ENCODE data around the gene CNGA1.
A peak's percentile ranks its signal among the peaks of the same experiment; 100 is the strongest.
"Not testable (repeated sequence)": the region's sequence is repeated elsewhere in the genome, so short reads cannot be mapped to it uniquely, and the experiment has no call there.

CNGA1 gene

DNA sequence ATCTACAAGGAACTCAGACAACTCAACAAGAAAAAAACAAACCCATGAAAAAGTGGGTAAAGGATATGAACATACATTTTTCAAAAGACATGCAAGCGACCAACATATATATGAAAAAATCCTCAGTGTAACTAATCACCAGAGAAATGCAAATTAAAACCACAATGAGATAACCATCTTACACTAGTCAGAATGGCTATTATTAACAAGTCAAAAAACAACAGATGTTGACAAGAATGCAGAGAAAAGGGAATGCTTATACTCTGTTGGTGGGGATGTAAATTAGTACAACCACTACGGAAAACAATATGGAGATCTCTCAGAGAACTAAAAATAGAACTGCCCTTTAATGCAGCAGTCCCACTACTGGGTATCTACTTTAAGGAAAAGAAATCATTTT is 12.2 kb upstream of the CNGA1 start:
- no peak for DNase-seq

DNA sequence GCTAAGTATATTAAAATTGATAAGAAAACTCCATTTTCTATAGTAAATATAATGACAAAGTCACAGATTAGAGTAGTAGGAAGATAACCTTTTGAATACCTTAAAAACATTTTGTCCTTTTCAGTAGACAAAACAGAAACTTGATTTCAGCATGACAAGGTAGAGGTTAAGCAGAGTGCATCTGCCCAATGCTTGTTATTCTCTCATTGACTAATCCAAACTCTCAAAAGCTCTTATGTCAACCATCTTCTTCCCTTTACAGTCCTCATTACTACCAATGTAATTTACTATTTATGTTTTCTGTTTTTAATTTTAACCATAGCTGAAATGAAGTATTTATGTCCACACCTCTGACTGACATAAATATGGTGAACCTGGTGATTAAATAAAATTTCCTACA is 11.2 kb upstream of the CNGA1 start:
- no peak for DNase-seq

DNA sequence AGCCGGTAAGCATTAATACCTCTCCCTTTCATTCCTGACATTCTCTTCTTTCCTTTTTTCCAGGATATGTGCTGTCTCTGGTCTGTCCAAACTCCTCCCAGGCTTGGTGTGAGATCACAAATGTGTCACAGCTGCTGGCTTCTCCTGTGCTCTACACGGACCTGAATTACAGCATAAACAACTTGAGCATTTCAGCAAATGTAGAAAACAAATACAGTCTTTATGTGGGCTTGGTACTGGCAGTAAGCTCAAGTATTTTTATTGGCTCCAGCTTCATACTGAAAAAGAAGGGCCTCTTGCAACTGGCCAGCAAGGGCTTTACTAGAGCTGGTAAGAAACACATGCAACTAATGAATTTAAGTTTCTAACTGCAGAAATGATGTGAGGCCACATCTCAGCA is 8.5 kb upstream of the CNGA1 start:
- DNase-seq = no peak

DNA sequence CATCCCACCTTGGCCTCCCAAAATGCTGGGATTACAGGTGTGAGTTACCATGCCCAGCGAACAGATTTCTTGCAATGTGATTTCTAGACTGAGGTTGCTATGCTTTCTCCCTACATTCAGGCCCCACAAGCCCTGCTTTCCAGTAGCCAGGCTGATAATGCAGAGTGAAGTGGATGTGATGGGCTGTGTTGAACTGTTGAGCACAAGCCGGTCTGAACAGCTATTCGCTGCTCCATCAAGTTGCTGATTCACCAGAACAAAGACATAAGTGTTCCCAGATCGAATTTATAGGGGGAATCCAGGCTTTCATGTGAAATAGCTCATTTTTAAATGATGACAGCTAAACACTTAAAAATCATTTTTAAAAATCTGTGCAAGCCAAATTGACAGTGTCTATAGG is 8.0 kb upstream of the CNGA1 start:
- DNase-seq = no peak

DNA sequence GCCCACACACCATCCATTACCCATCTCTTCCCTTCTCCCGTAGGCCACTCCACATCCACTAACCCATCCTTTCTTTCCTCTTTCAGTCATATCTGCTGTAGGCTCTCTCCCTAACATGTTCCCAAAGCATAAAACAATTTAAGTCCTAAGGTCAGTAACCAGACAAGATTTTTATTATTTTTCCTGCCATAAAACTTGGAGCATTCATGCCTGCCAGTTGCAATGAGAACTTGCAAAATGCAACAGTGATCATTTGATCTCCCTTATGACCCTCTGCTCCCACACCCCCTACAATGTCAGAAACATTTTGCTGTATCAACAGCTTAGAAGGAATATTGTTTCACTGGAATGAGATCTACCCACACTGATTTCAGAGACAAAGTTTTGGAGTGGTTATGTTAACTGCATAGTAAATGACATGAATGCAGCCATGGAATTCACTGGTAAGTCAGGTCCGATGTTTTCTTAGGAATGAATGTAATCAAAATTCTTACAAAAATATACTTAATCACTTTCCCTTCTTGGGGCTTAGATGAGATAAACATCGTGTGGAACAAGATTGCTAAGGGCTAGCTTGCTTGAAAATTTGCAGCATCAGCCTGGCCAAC is 5.8 kb upstream of the CNGA1 start:
- DNase-seq = no peak

DNA sequence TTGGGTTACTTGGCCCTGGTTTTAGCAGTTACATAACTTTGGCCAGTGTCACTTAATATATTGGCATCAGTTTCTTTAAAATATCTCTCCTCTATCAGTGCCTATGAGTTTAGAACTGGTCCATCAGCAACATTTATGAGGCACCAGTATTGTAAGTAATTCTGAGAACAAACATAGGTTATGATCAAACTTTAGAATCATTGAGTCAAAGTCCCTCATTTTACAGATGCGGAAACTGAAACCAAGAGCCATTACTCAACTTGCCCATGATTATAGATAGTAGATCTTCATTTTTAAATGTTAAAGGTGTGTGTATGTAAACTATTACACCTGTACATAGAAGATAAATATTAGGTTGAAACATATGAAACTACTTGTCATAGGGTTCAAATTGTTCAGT is 4.6 kb upstream of the CNGA1 start:
- DNase-seq = no peak

DNA sequence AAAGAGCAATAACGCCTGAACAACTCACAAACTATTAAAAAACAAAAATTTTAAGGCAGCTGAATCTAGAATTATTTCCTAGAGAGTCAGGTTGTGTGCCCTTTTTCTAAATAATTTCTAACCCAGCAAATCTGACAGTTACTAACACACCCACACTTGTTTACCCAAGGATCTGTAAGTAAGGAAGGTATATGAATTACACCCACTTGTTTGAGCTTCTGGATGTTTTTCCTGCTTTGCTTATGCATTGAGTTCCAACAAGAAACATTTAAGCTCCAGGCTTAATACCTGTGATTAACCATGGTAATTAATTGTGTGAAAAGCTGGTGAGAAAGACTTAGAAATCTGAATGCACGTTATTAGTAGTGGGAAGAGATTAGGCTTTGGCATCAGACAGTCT is 1.6 kb upstream of the CNGA1 start:
- DNase-seq = no peak

DNA sequence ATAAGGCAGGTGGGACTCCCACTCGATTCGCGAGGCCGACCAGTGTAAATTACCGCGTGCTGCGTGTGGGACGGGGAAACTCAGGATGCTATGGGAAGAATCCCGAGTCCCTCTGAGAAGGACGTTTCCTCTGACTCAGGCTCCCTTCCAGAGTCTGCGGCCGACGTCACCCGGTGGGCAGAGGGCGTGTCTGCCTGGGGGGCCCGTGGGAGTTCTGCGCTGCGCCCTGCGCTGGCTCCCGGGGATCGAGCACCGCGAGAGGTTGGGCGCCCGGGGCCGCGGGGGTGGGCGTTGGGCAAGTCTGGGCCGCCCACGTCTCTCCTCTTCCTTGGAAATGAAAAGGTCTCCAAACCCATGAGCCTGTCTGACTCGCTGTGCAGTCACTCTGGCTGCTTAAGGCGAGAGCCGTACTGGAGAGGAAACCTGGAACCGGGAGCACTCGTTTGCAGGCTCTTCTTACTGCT is 659 bp upstream of the CNGA1 start:
- no peak for DNase-seq

DNA sequence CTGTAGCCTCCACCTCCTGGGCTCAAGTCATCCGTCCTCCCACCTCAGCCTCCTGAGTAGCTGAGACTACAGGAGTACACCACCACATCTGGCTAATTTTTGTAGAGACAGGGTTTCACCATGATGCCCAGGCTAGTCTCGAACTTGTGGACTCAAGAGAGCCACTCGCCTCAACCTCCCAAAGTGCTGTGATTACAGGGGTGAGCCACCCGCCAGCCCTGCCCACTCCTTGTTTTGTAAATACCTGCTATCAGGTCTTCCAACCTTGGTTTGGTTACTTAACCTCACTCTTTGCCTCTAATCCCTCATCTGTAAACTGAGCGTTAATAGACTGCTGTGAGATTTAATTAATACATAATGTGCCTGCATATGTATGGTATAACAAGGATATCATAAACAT is 803 bp downstream of the CNGA1 start:
- no peak for DNase-seq

DNA sequence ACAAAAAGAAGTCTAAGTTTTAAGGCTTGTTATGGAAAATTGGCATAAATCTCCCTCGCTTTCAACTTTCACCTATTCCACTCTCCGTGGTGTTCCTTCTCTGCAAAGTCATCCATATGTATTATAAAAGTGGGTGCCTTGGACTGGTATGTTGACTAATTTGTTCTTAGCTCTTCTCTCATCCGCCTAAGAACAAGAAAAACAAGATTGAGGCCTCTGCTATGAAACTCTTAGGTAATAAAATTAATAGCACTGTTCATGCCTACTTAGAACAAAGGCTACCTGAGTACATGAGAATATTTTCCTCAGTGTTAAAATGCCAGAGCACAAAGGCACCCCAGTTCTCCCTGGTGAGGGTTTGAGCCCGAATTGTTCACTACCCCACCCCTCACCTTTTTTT is 1.3 kb downstream of the CNGA1 start:
- no peak for DNase-seq

DNA sequence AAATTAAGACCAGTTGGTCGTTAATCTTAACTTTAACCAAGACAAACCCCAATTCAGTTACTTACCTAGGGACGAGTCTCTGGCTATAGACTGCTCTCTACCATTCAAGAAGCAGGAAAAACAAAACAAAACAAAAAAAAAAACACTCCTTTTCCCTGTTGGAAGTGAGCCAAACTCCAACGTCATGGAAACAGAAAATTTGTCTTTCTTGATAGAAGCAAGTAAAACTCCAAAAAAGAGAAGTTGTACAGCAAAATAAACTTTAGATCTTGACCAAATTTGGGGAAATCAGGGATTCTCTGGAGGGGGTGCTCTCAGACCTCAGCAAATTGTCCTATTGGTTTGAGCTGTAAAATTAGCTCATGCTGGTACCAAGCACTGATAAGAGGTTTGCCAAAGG is 3.7 kb downstream of the CNGA1 start:
- no peak for DNase-seq

DNA sequence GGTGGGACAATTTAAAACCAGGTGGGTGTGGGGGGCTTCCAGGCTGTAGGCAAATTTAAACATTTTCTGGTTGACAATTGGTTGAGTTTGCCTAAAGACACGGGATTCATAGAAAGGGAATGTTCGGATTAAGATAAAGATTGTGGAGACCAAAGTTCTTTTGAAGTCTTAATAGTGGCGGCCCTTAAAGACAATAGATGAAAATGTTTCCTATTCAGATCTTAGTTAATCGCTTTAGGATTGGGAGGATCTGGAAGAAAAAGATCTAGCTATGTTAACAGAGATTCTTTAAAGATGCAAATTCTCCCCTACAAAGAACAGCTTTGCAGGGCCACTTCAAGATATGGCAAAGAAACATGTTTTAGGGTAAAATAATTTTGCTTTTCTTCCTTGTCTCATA is 4.8 kb downstream of the CNGA1 start:
- no peak for DNase-seq

DNA sequence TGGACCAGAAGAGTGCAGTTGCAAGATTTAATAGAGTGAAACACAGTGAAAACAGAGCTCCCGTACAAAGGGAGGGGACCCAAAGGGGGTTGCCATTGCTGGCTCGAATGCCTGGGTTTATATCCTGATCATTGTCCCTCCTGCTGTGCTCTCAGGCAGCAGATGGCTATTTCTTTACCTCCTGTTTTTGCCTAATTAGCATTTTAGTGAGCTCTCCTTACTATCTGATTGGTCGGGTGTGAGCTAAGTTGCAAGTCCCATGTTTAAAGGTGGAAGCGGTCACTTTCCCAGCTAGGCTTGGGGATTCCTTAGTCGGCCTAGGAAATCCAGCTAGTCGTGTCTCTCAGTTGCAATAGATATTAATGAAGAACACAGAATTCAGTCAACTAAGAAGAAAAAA is 5.6 kb downstream of the CNGA1 start:
- DNase-seq = not testable (repeated sequence)

DNA sequence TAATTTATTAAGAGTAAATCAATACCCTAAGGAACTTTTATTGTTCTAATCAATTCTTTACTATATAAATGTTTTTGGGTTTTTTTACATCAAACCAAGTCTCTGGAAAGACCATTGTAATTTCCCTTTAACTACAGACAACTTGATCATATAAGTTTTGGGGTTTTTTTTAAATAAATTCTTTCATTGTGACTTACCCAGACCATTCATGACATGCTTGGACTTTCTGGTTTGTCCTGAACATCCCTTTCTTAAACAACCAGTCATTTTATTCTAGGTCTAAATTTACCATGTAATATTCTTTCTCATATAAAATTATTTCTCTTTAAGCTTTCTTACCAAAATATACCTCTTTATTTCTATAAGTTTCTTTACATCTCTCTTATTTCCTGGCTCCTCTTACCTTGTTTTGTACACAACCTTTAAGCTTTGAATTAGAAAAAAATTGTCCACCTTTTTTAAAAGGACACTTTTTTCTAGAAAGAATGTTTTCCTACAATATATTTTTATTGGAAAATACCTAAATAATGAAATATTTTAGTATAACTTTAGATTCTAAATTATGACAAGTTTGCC is 8.4 kb downstream of the CNGA1 start:
- DNase-seq = no peak

DNA sequence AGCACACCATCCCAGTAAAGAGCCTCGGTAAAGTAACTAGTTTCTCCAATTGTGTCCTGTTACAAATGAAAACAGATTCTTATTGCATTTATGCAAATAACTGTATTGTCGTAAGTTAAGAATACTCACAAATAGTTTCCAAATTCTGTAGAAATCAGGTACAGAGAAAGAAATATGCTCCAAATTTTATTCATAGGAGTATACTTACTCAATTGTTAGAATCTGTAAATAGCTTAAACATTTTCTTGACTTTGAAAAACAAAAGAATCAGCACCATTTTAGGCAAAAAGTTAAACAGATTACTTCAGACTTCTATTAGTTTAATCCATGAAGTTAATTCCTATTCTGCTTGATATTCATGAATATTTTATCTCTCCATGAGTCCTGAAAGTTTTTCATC is 10.7 kb downstream of the CNGA1 start:
- DNase-seq = no peak

DNA sequence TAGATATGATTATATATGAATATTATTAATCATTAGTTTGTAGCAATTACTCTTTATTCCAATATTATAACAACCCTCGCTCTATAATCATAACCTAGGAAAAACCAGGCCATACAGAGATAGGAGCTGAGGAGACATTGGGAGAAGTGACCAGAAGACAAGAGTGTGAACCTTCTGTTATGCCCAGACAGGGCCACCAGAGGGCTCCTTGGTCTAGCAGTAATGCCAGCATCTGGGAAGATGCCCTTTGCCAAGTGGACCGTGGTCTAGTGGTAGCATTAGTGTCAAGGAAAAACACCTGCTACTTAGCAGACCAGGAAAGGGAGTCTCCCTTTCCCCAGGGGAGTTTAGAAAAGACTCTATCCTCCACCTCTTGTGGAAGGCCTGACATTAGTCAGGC is 12.9 kb downstream of the CNGA1 start:
- peak in 1 of 2 experiments; percentile 15 for DNase-seq

DNA sequence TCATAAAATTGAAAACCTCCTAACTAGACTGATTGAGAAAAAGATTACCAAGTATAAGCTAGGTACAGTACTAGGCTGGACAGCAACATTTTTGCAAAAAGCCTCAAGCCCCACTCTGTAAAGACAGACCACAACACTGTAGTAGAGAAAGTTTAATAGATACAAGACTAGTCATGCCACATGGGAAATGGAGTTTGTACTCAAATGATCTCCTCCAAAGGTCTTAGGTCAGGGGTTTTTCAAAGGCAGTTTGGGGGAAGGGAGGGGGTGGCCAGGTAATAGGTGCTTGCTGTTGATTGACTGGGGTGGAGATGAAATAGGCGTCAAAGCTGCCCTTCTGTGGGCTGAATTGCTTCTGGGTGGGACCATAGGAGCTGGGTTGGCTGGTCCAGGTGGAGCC is 14.2 kb downstream of the CNGA1 start:
- no peak for DNase-seq

DNA sequence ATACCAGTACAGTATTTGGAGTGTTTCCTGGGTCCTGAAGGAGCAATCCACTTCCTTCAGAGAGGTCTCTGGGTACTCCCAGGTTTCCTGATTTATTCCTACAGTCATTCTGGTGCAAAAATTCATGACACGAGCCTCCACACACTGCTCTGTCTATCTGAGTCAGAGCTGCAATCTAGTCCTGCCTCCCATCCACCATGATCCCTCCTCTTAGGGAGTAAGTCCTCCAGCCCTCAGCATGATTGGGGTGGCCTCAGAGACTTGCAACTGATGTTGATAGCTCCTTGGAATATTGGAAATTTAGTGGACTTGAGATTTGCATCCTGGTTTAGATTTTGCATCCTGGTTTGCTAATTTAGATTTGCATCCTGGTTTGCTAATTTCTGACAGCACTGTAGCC is 20.5 kb downstream of the CNGA1 start:
- DNase-seq = no peak

DNA sequence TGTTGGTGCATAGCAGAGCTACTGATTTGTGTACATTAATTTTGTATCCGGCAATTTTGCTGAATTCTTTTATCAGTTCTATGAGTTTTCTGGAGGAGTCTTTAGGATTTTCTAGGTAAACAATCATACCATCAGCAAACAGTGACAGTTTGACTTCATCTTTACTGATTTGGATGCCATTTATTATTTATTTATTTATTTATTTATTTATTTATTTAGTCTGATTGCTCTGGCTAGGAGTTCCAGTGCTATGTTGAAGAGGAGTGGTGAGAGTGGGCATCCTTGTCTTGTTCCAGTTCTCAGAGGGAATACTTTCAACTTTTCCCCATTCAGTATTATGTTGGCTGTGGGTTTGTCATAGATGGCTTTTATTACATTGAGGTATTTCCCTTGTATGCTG is 24.0 kb downstream of the CNGA1 start:
- DNase-seq = not testable (repeated sequence)

DNA sequence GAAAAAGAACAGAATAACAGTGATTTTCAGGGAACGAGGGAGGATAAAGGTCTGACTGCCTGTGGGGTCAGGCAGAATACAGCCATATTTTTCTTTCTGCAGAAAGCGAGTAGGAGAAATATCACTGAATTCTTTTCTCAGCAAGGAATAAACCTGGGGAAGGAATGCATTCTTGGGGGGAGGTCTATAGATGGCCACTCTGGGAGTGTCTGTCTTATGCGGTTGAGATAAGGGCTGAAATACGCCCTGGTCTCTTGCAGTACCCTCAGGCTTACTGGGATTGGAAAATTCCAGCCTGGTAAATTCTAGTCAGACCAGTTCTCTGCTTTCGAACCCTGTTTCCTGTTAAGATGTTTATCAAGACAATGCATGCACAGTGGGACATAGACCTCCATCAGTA is 26.3 kb downstream of the CNGA1 start:
- no peak for DNase-seq

DNA sequence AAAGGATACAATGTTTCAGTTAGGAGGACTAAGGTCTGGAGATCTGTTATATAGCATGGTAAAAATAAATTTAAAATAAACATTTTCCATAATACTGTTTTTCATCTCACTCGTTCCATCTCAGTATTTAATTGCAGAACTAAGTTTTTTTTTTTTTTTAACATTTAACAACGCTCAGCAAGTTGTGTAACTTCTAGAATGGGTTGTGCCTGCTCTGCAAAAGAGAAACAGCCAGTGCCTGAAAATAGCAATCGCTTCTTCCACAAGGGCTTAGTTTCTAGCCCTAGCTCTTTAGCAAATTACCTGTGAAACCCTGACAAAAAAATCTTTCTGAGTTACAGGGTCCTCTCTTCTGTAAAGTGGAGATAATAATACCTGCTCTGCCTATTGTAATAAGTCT is 41.9 kb downstream of the CNGA1 start:
- no peak for DNase-seq

DNA sequence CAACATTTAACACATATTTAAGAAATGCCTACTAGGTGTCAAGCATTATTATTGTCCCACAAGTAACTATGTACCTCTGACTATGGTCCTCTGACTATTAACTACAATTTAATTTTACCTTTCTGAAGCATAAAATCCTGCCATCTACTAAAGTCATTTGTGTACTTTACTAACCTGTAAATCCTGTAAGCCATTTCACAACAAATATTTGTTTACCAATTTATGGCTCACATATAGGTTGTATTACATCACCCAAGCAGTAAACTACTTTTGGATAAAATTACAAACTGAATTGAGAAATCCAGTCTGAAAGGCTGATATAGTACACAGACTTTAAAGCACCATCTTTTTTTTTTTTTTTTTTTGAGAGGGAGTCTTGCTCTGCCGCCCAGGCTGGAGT is 43.8 kb downstream of the CNGA1 start:
- DNase-seq = no peak

DNA sequence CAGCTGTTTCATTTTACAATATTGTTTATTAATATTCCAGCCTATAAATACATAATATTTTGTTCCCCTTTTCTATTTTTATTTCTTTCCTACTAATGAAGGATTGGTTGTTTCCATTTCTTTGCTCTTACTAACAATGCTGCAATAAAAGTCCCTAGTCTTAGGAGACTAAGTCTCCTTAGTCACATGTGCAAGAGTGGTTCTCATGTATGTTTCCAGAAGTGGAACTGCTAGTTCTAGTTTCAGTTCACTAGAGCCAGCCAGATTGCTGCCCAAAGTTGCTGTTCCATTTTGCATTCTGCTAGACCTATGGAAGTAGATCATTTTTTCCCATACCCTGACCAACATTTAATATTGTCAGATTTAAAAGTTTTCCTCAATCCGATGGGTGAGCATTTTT is 44.3 kb downstream of the CNGA1 start:
- no peak for DNase-seq

DNA sequence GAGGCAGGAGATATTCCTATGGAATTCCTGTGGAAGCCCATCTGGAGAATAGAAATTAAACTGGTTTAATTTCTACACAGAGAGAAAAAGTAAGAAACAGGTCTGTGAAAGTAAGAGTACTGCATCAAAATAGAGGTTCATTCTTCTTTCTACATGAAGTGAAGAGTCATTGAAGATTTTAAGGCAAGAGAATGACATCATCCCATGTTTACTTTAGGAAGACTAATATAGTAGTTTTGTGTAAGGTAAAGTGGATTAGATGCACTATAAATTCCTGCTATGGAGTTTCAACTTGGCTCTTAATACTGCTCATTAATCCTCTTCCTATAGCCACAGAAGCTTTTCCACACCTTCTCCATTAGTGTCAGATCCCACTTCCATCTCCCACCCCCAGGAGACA is 47.6 kb downstream of the CNGA1 start:
- DNase-seq = no peak

DNA sequence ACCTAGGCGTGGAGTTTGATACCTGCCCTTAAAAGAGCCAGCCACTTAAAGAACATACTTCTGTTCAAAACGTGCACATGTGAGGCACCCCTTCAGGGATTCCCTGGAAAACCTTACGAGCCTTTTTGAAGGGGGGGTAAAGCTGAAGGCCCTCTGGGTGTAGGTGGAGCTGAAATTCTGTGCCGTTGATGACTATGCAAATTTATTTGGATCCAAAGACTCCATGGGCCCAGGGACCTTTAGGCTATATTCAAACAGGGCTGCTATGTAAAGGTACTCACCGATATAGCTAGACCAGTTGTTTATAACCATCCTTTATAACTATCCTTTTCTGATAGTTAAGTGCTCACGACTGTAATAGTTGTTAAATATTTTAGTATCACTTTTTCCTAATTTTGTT is 61.8 kb downstream of the CNGA1 start:
- DNase-seq = no peak

DNA sequence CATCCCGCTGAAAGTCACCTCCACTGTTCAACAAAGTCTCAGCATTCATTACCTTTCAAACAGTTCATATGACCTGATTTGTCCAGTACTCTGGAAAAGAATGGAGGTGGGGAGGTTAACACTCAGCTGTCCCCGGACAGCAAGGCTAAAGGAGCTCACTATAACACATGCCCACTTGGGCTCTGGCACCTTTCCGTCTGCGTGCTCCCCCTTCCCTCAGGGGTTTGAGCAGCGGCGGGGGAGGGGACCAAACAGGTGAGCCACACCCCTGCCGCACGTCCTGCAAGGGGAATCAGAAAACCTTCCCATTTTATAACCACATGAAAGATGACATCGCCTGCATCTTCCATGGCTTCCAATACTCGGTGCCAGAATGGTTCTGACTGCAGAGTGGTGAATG is 62.2 kb downstream of the CNGA1 start:
- no peak for DNase-seq
